ENCODE data around the gene CD226. TPM values are rescaled to one million over a fixed set of nuclear protein-coding genes. Genes with fewer than 3 reads are reported as not detected.

Gene CD226
- total and polyA plus RNA-seq, 2 of the 4 experiments (the other 2 are of a cell fraction) = 0.29 to 1.1 TPM

- Histone ChIP-seq H2BK120ac (ENCODE audit: low read depth, low read length) (no peak overlapping the region), H4K20me1 (ENCODE audit: insufficient read depth, low read length) (no peaks in the 10 kb centered on the region), H3K23ac (ENCODE audit: low read depth, low read length) (no peak overlapping the region), H2AFZ (replicated peaks; ENCODE audit: low read length, poor library complexity) (no peak overlapping the region), H3K14ac (replicated peaks; ENCODE audit: low read depth, low read length) (no peak overlapping the region), H3K4me1 (ENCODE audit: control insufficient read depth, insufficient read depth, low read length) (0 out of 2 replicates have a peak, but pooled peaks cover 3% of the 10 kb centered on the region), H3K9me1 (ENCODE audit: insufficient read depth, low read length) (no peaks in the 10 kb centered on the region), H2BK15ac (ENCODE audit: low read depth, low read length) (no peak overlapping the region), H3K9ac (ENCODE audit: low read depth, low read length) (no peak overlapping the region), H3K56ac (ENCODE audit: extremely low read depth, insufficient read depth, low read length) (no peak overlapping the region), H2BK20ac (ENCODE audit: low read depth, low read length) (no peak overlapping the region), H3K27ac (ENCODE audit: insufficient read depth, low read length) (no peak overlapping the region), H2BK5ac (ENCODE audit: low read depth, low read length, poor library complexity, severe bottlenecking) (no peak overlapping the region), H3K4me3 (ENCODE audit: insufficient read depth, low read depth, low read length) (no peak overlapping the region), H4K8ac (ENCODE audit: low read depth in 2 of 2, low read length in 2 of 2) (no peak overlapping the region), H3K4me2 (ENCODE audit: low read depth, low read length) (no peak overlapping the region), H3K79me1 (ENCODE audit: low read depth in 1 of 2, low read length in 2 of 2) (no peaks in the 10 kb centered on the region), H2AK9ac (replicated peaks; ENCODE audit: low read depth, low read length, poor library complexity) (no peak overlapping the region), H4K91ac (ENCODE audit: insufficient read depth, low read depth, low read length) (no peak overlapping the region), H2AK5ac (ENCODE audit: low read depth, low read length) (no peak overlapping the region), H3K27me3 (ENCODE audit: control insufficient read depth, insufficient read depth, low read length) (no peaks in the 10 kb centered on the region), H3K4ac (ENCODE audit: low read depth, low read length) (no peak overlapping the region), H3K36me3 (ENCODE audit: control insufficient read depth, insufficient read depth, low read length) (no peaks in the 10 kb centered on the region), H4K5ac (ENCODE audit: low read depth, low read length) (no peak overlapping the region), H3K18ac (ENCODE audit: low read depth, low read length) (no peak overlapping the region), H3K9me3 (ENCODE audit: control insufficient read depth, insufficient read depth, low read length) (peaks cover 8% of the 10 kb centered on the region)
- CTCF ChIA-PET = no interaction called here
- no peak for TF ChIP-seq ELK1 (IDR thresholded peaks at IDR 0.05; ENCODE audit: borderline replicate concordance, low read depth, low read length)
- no peak for TF ChIP-seq SMC3 (IDR thresholded peaks at IDR 0.05; ENCODE audit: low read depth, low read length)
- peak; percentile 95 for TF ChIP-seq CEBPB (IDR thresholded peaks at IDR 0.05; ENCODE audit: low read depth, low read length)
- TF ChIP-seq FOS (IDR thresholded peaks at IDR 0.05; ENCODE audit: low read depth, low read length) = peak; percentile 47
- TF ChIP-seq RCOR1 (IDR thresholded peaks at IDR 0.05; ENCODE audit: insufficient replicate concordance, low read length) = no peak
- TF ChIP-seq NFE2L2 (IDR thresholded peaks at IDR 0.05; ENCODE audit: low read depth, low read length) = no peak
- no peak for TF ChIP-seq CTCF (conservative IDR thresholded peaks at IDR 0.05; ENCODE audit: low read depth, low read length)
- no peak for TF ChIP-seq USF2 (IDR thresholded peaks at IDR 0.05; ENCODE audit: low read depth, low read length)
- TF ChIP-seq RAD21 (IDR thresholded peaks at IDR 0.05; ENCODE audit: low read length) = no peak
- TF ChIP-seq CHD1 (IDR thresholded peaks at IDR 0.05; ENCODE audit: low read depth, low read length) = no peak
- TF ChIP-seq BHLHE40 (IDR thresholded peaks at IDR 0.05; ENCODE audit: low read depth, low read length) = 0 out of 2 replicates have a peak, but pooled peaks have one; percentile 19
- TF ChIP-seq RFX5 (IDR thresholded peaks at IDR 0.05; ENCODE audit: low read depth, low read length) = no peak
- no peak for TF ChIP-seq MAFK (IDR thresholded peaks at IDR 0.05; ENCODE audit: low read depth, low read length)
- TF ChIP-seq MAZ (IDR thresholded peaks at IDR 0.05; ENCODE audit: borderline replicate concordance, low read depth, low read length) = no peak
- TF ChIP-seq POLR2A (IDR thresholded peaks at IDR 0.05; ENCODE audit: low read depth, low read length) = no peak
- in situ Hi-C loops (cut with MboI; ENCODE audit: low sequenced_read_pairs) (no loop called here), intact Hi-C loops (cut with micrococcal nuclease) (no loop called here), dilution Hi-C loops (cut with HindIII; ENCODE audit: low sequenced_read_pairs, unreplicated experiment) (no loop called here)
- ATAC-seq (ENCODE audit: low read depth) = no peak
- WGBS, 2 experiments (ENCODE audit: extremely low coverage in 2 of 2, insufficient read length in 1 of 2) = no CpG with 5 or more reads among the region's 1 CpG
- DNase-seq = peak; percentile 65
- POLR2A ChIA-PET (ENCODE audit: unreplicated experiment) = no interaction called here
- BruUV-seq (replicated peaks) = no TSS peak
Observed at GRCh38 chr18:69974365-69974764, 26.7 kb upstream of the CD226 start.

All from IMR-90 (cell line).